Ecto neural progenitor cell (in vitro differentiated cells): ENCODE results near the gene BMPER.

Experiments used
- DNase-seq: peaks from one replicate; pipeline ENCODE4 v3.0.0-alpha.2; 2018; ENCODE audit warnings: low spot score

Gene BMPER

DNA sequence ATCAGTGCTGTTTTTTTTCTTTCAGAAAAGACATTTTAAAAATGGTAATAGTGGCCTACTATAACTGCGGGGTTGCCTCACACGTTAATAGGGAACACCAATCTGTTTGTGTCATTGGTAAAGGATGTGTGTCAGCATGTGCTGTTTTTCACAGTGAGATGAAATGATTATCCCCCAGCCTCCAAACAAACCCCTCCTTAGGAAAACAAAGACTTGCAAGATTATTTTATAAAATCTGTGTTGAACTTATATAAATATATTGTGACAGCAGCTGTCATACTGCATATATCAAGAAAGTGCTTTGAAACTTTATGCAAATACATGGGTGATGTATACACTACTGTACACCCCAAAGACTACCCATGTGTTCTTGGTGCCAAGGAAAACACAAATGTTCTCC, 125.8 kb downstream of the BMPER start:
- DNase-seq = no peak

DNA sequence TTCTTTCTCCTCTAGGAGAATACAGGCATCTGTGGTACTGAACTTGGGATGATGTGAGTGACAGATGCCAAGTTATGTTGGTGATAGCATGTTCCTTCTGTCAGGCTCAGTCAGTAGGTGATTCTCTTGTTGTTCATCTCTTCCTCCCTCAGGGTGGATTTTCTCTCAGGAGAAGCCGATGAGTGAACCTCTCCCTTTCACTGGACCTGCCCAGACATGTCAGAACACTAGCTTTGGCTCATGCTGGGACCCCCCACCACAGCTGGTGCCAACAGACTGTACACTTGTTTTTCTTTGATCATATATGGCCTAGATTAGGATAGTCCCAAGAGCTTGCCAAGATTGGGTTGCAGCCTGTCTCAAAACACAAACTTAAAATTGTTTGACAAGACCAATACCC, 129.4 kb downstream of the BMPER start:
- DNase-seq = no peak

DNA sequence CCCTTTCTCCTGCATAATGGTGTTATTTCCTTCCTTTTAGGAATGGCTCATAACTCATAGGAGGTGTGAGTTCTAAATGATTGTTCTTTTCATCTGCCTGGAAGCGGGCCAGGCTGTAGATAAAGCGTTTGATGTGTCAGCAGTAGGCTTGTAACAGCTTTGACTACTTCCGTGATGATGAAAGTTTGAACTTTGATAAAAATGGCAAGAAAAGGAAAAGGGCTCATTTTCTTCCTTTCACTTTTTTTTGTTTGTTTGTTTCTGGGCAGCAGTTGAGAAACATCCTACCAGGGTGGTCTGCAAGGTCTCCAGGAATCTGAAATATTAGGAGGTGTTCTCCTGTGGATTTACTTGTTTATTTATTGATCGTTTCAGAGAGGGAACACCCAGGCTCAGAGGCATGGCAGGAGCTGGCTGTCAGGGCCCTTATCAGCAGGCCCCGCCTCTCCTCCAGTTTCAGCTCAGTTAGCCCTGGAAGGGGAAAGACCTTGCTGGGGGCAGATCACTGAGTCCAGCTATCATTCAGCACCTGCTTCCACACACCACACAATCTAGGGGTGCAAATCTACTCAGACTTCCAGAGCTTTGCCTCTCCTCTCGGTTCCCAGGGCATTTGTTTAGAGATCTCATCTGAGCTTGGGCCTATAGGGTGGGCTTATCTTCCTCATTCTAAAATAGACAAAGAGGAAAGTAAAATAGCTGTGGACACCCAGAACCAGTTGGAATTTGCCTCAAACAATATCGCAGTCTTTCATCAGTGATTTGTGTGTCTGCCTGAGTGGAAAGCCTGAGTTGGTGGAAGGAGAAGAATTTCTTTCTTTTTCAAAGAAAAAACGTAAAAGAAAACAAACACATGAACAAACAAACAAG, 130.9 kb downstream of the BMPER start:
- DNase-seq = no peak

DNA sequence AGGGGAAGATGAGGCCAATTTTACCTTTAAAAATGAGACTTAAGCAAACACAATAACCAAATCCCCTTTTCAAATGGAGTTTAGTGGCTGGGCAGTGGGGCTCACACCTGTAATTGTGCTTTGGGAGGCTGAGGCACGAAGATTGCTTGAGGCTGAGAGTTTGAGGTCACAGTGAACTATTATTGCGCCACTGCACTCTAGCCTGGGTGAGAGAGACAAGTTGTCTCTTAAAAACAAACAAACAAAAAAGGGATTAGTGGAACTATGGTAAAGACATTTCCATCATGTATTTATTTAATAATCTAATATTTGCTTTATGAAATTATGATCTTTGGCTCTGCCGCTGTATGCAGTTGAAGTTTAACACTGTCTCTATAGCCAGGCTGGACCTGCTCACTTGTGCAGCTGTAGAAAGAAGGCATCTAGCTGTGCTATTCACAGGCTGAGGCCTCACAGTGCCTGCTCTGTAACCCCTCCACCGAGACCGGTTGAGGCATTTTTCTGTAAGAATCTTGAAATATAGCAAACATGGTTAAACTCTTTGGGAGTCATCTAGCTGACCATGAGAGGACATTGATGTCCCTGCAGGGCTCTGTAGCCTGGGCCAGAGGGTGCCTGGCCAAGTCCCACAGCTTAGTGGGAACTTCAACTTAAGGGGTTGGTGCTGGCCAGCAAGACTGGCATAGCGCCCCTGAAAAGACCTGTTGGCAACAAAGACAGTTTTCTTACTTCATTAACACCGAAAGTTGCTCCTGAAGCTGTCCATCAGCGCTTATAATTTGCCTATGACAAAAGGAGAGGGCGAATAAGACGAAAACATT, 131.8 kb downstream of the BMPER start:
- DNase-seq = no peak

DNA sequence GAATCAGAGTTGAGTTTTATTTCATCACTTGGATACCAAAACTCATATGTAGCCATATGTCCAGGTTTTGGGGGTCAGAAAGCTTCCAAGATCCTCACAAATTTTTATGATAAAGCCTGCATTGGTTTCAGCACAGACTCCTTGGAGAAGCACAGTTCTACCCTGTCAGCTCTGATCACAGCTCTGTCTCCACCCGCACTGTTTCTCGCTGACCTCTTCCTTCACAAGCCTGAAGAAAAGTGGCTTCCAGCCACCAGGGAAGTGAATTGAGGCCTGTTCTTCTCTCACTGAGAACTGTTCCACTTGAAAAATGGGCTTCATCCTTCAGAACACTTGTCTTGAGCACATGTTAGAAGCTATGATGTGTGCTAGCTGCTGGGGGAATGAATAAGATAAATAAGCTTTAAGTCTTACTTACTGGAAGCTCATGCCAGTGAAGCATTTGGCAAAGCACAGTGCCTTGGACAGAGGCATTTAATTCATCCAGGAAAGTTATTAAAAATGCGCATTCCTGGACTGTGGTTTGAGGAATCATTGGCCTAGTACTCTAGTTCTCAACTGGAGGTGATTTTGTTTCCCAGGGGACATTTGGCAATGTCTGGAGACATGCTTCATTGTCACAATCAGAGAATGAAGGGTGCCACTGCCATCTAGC, 133.6 kb downstream of the BMPER start:
- DNase-seq = no peak

DNA sequence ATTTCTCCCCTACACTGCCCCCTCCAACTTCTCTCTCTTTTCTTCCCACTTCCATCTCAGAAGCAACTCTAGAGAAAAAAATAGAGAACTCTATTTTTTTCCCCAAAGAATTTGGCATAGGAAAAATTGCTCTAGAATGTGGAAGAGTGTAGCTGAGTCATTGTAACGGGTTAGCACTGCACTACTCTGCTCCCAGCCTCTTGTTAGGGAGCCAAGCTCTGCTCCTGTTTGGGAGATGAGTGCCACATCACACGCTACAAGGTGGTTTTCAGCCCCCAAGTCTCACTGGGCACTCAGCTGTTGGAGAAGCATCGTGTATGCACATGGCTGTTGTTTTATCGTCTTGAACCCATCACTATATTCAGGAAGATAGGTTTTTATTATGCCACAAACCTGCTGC, 136.4 kb downstream of the BMPER start:
- no peak for DNase-seq

DNA sequence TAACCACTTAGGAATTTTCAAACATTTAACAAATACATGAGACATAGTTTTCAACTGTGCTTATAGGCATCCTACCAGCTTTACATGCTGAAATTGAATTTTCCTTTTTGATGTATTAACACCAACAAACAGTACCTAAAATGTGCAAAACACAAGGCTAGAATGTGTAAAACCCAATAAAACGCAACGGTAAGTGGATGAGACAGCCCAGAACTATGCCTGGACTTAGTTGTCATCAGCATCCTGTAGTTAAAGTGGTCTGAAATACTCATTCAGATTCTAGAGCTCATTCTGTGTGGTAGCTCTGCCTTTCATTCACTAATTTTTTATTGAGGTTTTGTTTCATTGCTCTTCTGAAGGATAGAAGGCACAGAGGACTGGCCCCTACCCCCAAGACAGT, 137.1 kb downstream of the BMPER start:
- DNase-seq = no peak

DNA sequence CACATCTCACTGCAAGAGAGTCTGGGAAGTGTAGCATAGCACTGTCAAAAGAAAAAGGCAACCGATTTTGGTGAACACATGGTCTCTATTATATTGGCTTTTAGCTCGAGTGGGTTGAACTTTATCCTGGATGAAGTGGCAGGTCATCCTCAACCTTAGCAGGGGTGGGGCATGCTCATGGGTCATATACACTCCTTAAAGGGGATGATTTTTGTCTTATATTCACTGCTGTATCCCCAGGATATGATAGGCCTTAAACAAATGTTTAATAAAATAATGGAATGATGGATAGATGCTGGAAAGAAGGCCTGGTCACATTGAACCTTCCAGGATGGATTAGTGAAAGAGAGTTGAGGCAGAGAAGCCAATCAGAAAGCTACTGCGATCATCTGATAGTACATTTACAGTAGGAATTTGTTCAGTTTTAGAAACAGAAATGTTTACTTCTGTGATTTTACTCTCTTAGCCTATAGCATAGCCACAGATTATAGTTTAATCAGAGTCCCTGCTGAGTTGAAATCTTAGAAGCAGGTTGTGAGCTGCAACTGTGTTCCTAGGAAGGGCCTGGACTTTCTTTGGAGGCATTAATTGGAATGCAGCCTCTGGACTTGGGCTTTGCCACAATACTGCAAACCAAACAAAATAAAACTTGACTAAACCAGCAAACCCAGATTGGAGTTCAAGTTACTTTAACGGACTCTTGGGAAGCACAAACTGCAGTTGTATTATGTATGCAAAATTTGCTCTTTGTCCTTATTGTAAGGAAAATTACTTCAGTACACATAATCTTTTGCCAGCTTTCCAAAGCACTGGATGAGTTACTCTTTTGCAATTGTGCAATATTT, 138.3 kb downstream of the BMPER start:
- DNase-seq = no peak

DNA sequence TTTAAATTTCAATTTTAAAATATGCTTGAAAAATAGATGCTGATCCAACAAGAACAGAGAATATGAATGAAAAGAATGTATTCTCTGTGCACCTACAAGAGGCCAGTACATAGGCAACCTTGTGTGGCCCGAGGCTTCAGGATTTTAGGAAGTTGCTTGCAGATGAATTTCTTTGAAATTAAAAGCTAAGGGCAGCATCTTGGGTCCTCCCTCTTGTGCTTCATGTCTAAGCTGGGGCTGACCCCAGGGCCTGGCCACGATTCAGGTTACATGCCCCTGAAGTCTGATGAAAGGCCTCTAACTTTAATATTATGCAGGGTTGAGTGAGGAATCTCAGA, 138.9 kb downstream of the BMPER start:
- no peak for DNase-seq

DNA sequence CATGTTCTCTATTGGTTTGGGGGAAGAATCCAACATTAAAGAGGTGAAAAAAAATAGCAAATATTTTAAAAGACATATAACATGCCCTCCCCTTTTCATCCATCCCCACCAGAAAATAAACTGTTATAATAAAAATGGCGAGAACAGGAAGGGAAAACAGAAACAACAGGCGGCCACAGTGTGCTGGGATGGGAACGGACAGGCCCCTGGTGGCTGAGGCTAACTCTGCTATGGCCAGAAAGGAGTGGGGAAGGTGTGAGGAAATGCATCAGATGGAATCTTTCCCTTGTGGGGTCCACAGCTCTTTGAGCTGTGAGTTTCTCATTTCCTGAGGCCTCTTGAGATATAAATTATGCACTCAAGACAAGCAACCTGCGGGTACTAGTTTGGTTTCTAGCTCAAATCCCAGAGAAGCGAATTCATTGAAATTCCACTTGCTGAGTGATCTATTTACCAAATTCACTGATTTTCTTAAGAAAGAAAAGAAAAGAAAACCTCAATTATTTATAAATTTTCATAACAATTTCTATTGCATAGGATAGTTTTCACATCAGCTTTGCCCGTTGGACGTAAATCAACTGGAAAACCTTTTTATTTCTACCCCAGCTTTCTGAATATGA, 139.5 kb downstream of the BMPER start:
- DNase-seq = no peak

DNA sequence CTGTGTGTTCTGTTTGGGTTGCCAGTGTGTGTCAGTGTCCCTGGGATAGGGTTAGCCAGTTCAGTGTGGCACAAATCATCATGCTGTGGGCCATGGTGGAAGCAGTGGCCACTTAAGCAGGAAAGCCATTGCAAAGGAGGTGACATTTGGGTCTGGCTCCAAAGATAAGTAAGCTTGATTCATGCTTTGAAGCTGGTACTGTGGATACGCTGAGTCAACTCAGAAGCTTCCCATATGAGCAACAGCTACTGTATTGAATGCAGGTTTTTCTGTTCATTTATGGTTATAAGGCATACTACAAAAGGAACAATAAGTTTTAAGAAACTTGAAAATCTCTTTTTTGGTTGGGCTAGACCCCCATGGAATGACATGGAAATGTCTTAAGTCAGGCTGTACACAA, 143.1 kb downstream of the BMPER start:
- no peak for DNase-seq

DNA sequence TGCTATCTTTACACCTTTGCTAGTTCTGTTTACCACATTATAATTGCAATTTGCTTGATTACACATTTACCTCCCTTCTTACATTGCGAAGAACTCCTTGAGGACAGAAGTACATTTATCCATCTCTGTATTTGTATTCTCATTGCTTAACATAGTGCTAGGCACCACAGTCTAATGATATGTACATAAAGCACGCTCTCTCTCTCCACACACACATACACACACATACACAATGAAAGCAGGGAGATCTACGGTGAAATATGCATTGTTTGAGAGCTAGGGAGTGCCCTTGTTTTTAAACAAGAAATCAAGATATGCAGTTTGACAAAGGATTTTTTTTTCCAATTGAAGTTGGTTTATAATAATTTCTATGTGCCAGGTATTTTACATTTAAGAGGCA, 148.7 kb downstream of the BMPER start:
- no peak for DNase-seq

DNA sequence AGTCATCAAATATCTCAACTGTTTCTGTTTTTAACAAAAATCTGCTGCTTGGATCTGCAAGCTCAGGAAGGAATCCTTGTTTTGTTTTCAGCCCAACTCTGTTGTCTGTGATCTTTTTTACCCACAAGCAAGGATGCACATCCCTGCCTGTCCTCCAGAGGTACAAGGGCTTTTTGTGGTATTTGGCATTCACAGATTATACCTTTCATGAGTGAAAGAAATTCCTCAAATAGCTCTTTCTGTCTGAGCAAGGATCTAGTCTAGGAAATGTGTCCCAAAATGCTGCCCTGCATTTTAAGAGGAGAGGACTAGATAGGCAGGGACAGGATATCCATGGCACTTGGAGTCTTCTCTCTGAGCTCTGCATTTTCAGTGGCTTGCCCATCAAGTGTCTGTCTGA, 151.8 kb downstream of the BMPER start:
- no peak for DNase-seq

DNA sequence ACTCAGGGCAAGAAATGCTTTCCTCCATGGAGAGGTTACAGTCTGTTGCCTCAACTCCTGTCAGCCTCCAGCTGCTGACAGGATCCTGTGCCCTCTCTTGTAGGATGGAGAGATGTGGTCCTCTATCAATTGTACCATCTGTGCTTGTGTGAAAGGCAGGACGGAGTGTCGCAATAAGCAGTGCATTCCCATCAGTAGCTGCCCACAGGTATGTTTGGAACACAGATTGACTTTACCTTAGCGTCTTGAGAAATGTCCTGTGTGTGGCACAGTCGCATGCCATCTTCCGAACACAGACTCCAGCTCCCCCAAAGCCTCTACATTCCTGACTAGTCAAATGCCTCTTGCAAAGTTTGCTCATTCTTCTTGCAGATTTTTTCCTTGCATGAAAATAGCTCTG, 152.6 kb downstream of the BMPER start:
- no peak for DNase-seq

DNA sequence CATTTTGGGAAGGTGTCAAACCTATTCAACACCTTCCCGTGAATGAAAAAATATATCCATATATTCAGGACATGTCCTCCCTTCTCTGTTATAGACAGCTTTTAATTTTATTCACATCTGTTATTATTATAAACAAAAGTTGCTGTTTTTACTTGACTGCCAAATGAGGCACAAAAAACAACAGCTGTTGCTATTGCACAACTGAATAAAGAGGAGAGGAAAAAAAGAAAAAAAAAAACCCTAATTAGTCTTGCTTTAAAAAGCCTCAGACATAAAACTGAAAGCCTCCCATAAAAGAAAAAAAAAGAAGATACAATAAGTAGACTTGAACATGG, 153.4 kb downstream of the BMPER start:
- no peak for DNase-seq

DNA sequence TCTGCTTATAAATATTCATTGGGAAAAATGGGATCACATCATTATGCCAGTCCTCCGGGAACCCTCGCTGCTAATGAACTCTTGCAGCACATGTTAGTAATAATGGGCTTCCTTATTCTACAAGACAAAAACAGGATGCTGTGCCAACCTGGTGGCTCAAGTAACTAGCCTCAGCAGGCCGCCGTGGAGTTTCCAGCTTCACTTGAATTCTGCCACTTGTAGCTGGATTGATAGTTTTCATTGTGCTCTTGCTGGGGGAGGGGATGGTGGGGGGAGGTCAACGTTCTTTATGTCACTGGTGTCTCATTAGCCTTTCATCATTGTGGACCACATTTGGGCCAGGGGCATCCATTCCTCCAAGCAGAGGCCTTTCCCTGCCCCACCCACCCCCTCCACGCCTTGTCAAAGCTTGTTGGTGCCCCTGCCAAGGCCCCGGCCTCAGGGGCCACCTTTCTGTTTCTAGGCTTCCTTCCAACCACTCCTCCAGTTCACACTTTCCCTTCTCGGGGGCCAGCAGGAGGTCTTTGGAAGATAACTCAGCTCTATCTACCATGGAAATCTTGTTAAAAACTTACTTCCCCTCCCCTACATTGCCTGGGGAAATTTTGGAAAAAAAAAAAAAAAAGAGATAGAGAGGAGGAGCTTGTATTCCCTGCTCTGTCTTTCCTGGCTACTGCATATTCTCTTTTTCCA, 153.9 kb downstream of the BMPER start:
- peak; percentile 56 for DNase-seq

DNA sequence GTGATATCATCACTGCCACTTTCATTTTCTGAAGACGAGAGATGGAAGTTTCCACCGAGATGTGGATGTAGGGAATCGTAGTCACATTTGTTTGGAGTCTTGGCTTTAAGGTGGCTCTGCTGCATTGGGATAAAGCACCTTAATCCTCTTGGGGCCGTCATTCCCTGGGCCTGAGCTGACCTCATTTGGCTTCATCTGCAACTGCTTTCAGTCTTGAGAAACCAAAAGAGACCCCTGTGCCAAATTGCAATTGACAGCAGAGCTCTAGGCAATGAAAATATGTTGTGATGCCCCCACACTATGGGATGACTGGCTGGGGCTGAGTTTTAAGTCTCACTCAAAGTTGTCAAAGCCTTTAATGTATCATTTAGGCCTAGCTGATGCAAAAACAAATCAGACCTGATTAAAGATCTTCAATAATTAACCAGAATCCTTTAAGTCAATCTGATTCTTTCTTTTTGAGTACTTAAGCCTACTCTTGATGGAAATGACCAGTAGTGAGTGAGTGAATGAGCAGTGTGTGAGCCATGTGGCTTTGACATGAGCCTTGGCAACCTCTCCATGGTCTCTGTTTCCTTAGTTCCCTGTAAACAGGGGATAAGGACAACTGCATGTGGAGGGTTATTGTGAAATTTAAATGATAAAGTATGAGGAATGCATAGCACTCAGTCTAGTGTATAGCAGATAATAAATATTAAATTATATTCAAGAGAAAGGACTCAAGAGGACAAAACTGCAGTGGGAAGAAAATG, 155.0 kb downstream of the BMPER start:
- no peak for DNase-seq

DNA sequence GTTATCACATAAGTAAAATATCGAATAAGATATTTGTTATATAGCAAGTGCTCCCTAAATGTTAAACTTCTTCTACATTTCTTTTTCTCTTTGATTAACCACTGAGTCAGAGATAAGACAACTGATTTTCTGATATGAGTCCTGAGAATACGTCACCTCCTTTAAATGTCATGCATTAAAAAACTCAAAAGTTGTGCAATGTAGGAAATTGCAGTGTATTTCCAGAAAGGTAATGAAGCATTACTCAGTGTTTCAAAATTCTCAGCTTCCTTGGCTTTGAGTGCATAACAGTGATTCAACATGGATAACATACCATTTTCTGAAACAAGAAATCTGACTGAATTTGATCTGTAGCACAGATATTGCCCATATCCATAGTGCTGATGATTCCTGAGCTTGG, 155.8 kb downstream of the BMPER start:
- DNase-seq = no peak

DNA sequence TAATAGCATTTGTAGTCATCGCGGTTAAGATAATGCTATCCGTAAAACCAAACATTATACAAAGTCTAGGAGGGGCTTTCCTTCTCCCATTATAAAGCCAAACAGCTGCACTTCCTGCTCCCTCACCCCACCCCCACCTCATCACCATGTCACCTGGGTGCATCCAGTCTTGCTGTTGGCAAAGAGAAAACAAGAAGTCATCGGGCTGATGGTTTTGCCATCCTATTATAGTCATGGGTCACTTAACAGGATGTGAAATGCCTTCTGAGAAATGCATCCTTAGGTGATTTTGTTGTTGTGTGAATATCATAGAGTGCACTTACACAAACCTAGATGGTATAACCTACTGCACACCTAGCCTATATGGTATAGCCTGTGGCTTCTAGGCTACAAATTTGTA, 157.0 kb downstream of the BMPER start:
- no peak for DNase-seq

DNA sequence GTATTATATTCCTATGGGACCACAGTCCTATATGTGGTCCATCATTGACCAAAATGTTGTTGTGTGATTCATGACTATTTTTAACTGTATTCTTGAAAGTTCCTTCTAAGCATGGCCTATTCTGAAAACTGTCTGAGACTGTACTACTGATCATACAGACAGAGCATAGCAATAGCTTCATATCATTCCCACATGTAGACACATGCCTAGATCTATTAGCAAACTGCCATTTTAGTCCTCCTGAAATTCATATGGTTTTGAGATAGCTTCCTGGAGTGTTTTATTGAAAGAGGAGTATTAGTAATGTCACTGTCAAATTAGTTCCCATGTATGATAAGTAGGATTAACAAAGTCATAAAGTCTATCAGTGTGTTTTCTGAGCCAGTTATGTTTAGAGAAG, 157.5 kb downstream of the BMPER start:
- DNase-seq = no peak
